Fibroblast of lung (primary cell): Measurements from ENCODE around the gene SLIT1.

Source experiments
- EZH2 ChIP-seq: IDR thresholded peaks from 2 replicates; pipeline ENCODE4 v1.5.1; 2012; ENCODE audit warnings: low read length, control low read depth, mild to moderate bottlenecking; ENCODE audit errors: missing control alignments
- TF ChIP-seq, protein P1 (sequence below), 2 donors: IDR thresholded peaks in 1 of 2; conservative IDR thresholded peaks in 1 of 2; 1 replicate in 1 of 2; 2 replicates in 1 of 2; pipeline ENCODE4 v1.5.1; 2011 to 2012; ENCODE audit warnings: low read length in 2 of 2, control low read depth in 1 of 2, inconsistent platforms in 1 of 2, low read depth in 1 of 2, mild to moderate bottlenecking in 1 of 2

DNA sequence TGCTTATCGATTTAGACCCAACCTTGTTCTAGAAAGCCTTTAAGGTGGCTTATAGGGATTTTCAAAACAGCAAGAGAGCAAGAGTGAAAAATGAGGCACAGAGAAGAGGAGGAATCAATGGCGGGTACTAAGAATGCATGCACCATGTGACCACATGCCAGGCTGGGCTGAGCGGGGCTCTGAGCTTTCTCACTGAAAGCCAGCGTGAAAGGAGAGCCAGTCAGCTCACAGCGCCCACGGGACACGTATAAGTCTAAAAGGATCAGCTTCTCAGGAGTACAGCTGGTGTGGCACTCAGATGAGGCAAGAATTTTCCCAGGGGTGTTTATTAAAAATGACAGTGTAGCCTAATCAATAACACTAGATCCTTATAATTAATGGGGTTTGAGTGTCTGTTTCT, 114.3 kb downstream of the SLIT1 start:
- TF ChIP-seq, protein P1, sequence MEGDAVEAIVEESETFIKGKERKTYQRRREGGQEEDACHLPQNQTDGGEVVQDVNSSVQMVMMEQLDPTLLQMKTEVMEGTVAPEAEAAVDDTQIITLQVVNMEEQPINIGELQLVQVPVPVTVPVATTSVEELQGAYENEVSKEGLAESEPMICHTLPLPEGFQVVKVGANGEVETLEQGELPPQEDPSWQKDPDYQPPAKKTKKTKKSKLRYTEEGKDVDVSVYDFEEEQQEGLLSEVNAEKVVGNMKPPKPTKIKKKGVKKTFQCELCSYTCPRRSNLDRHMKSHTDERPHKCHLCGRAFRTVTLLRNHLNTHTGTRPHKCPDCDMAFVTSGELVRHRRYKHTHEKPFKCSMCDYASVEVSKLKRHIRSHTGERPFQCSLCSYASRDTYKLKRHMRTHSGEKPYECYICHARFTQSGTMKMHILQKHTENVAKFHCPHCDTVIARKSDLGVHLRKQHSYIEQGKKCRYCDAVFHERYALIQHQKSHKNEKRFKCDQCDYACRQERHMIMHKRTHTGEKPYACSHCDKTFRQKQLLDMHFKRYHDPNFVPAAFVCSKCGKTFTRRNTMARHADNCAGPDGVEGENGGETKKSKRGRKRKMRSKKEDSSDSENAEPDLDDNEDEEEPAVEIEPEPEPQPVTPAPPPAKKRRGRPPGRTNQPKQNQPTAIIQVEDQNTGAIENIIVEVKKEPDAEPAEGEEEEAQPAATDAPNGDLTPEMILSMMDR (conservative IDR thresholded peaks at IDR 0.05 in 1 of 2, IDR thresholded peaks at IDR 0.05 in 1 of 2; ENCODE audit: low read depth in 1 of 2, low read length in 2 of 2) = no peak
- no peak for TF ChIP-seq EZH2
